Panc1 (cell line): ENCODE measurements around the gene CPNE4. TPM values are rescaled to one million over a fixed set of nuclear protein-coding genes. Genes with fewer than 3 reads are reported as not detected.
A peak's percentile ranks its signal among the peaks of the same experiment; 100 is the strongest.

Source experiments
- ATAC-seq: fragments of 200-7000 bp; cut with Tn5 transposase; 2 replicates; pipeline ENCODE4 v1.9.1; 2020; ENCODE audit warnings: mild to moderate bottlenecking, moderate library complexity
- BruUV-seq: library from RNA; stranded (reverse); fragments of 400-500 nt; replicated peaks from 2 replicates; lab custom pipeline; 2021; lab: Mats Ljungman, UMichigan
- CTCF ChIA-PET: fragments of 300-600 bp; sonication (Branson Sonifier 250); formaldehyde crosslinking; loops from one replicate; lab custom pipeline; 2022; ENCODE audit warnings: antibody characterized with exemption; lab: Charles Lee
- POLR2A ChIA-PET: fragments of 300-600 bp; sonication (Branson Sonifier 250); formaldehyde crosslinking; loops from one replicate; lab custom pipeline; 2022; ENCODE audit warnings: antibody characterized with exemption; lab: Charles Lee
- DNase-seq: peaks from one replicate; pipeline ENCODE4 v3.0.0-alpha.2; 2010; ENCODE audit warnings: low read depth, low spot score
- H3K27ac ChIP-seq: 2 replicates; pipeline ENCODE4 v1.5.1; 2011; ENCODE audit warnings: mild to moderate bottlenecking, low read length, inconsistent platforms
- H3K27me3 ChIP-seq: fragments of 200-500 bp; sonication (Bioruptor generic); 2 replicates; pipeline ENCODE4 v1.6.0; 2014; ENCODE audit warnings: low read length, inconsistent platforms; ENCODE audit not compliant: control insufficient read depth, insufficient read depth
- H3K36me3 ChIP-seq: fragments of 200-500 bp; sonication (Bioruptor generic); 2 replicates; pipeline ENCODE4 v1.5.1; 2014; ENCODE audit warnings: inconsistent platforms, mild to moderate bottlenecking, low read length, moderate library complexity; ENCODE audit not compliant: control insufficient read depth, insufficient read depth
- H3K4me1 ChIP-seq: 2 replicates; pipeline ENCODE4 v1.5.1; 2011; ENCODE audit warnings: inconsistent platforms, mild to moderate bottlenecking, low read length, moderate library complexity; ENCODE audit not compliant: control insufficient read depth, insufficient read depth
- H3K4me3 ChIP-seq, 2 experiments: 2 replicates each; pipeline ENCODE4 v1.5.1; 2011 to 2012; ENCODE audit warnings: low read depth in 2 of 2, low read length in 2 of 2, mild to moderate bottlenecking in 2 of 2, inconsistent platforms in 1 of 2, moderate library complexity in 1 of 2
- H3K9me3 ChIP-seq: fragments of 200-500 bp; sonication (Bioruptor generic); 2 replicates; pipeline ENCODE4 v1.5.1; 2014; ENCODE audit warnings: low read depth, mild to moderate bottlenecking, inconsistent platforms, low read length, moderate library complexity; ENCODE audit not compliant: control insufficient read depth, insufficient read depth
- CTCF ChIP-seq: fragments of 450-650 bp; IDR thresholded peaks from 2 replicates; pipeline ENCODE4 v1.5.1; 2017; ENCODE audit warnings: mild to moderate bottlenecking
- POLR2AphosphoS5 ChIP-seq: IDR thresholded peaks from 2 replicates; pipeline ENCODE4 v1.6.1; 2012; ENCODE audit warnings: mild to moderate bottlenecking, low read depth, low read length, moderate library complexity
- REST ChIP-seq, 2 experiments: IDR thresholded peaks; 2 replicates each; pipeline ENCODE4 v1.6.1; 2011 to 2012; ENCODE audit warnings: low read depth in 2 of 2, control low read depth in 1 of 2, low read length in 1 of 2, mild to moderate bottlenecking in 1 of 2, moderate library complexity in 1 of 2; ENCODE audit not compliant: insufficient read depth in 1 of 2
- SIN3A ChIP-seq: IDR thresholded peaks from 2 replicates; pipeline ENCODE4 v1.6.1; 2012; ENCODE audit warnings: low read depth, mild to moderate bottlenecking, low read length, moderate library complexity, borderline replicate concordance; ENCODE audit not compliant: insufficient read depth
- TCF7L2 ChIP-seq: IDR thresholded peaks from 2 replicates; pipeline ENCODE4 v1.6.1; 2011; ENCODE audit warnings: mild to moderate bottlenecking, low read depth, low read length, inconsistent platforms
- in situ Hi-C: cut with HindIII; loops from 2 replicates; pipeline ENCODE4 v1.10.0; 2016; ENCODE audit warnings: low sequenced_read_pairs, low pct_unique_long_range_greater_than_20kb
- intact Hi-C: fragments of 100-400 bp; cut with micrococcal nuclease; formaldehyde crosslinking; loops from one replicate; pipeline ENCODE4 v1.10.0; 2022; ENCODE audit not compliant: unreplicated experiment
- total RNA-seq: library from RNA; stranded (reverse); gene quantifications from one replicate; pipeline ENCODE4 v1.2.1, GENCODE V29; 2021; ENCODE audit not compliant: unreplicated experiment

The CPNE4 gene
- total RNA-seq, 1 experiment from 2014 or later = not detected

DNA sequence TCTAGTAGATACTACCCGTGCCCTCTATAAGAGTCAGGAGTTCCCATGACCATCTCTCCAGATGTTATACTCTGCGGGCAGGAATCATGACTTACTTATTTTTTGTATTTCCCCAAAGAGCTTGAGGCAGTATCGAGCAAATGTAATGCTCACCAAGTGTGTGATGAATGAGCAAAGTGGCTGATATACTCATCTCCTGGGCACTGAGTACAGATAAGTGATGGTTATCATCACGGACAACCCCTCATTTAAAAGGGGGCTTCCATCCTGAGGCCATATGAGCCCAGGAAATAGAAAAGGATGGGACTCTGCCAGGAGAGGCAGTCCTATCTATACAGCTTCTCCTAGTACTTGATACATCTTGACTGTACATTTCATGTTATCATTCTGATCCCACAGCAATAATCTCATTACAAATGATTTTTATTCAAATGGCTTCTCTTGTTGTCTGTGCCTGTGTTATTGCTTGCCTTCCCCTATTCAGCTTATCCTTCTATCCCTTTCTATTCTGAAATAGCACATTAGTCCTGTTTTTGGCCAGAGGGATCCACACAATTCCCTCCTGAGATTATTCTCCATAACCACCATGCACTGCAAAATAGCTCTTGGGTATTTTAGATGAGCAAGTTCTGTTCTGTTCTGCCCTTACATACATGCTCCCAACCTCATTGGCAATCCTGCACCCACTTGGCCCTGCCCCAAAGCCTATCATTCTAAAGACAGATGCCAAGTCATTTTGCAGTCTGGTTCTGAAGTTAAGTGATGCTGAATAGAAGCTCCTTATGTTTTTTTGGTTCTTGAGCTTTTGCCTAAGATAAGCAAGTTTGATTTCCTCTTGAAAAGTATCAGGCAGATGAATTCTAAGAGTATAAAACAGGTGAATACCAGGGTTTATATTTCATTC, 484.0 kb downstream of the CPNE4 start:
- BruUV-seq = no TSS peak
- no peak overlapping the region for H3K27ac ChIP-seq
- in situ Hi-C loops (no loop called here), intact Hi-C loops (no loop called here)
- H3K4me1 ChIP-seq = no peaks in the 10 kb centered on the region
- no peaks in the 10 kb centered on the region for H3K9me3 ChIP-seq
- H3K4me3 ChIP-seq = no peak overlapping the region
- no peak for TF ChIP-seq POLR2AphosphoS5
- no peak for TF ChIP-seq SIN3A
- TF ChIP-seq REST (IDR thresholded peaks at IDR 0.05; ENCODE audit: insufficient read depth in 1 of 2, low read depth in 2 of 2, low read length in 1 of 2) = no peak
- TF ChIP-seq CTCF = no peak
- no peak for TF ChIP-seq TCF7L2
- POLR2A ChIA-PET = no interaction called here
- CTCF ChIA-PET = no interaction called here
- peaks cover 6% of the 10 kb centered on the region; the same call in 1 of the 2 replicates for H3K27me3 ChIP-seq
- ATAC-seq (no peak), DNase-seq (no peak)
- H3K36me3 ChIP-seq = no peaks in the 10 kb centered on the region

DNA sequence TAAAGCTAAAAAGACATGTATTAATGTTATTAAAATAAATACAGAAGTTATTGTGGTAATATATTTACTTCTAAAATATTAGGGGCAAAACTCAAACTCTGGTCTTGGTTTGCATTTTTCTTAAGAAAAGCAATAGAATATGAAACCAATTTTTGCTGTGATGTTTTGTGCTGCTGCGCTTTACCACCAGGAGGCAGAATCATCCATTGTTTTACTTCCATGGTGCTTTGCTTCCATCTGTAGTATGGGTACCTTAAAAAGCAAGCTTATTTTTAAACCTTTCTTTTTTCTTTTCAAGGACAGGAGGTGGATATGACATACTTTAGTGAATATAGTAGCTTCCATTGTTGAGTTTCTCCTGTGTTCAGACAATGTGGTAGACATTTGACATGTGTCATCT, 485.5 kb downstream of the CPNE4 start:
- BruUV-seq = no TSS peak
- no peak for ATAC-seq
- POLR2A ChIA-PET = no interaction called here
- H3K27ac ChIP-seq = no peak overlapping the region
- TF ChIP-seq CTCF (peak; percentile 40; the same call in 1 of the 2 replicates), REST (IDR thresholded peaks at IDR 0.05; ENCODE audit: insufficient read depth in 1 of 2, low read depth in 2 of 2, low read length in 1 of 2) (no peak)
- intact Hi-C loops (no loop called here), in situ Hi-C loops (no loop called here)
- H3K27me3 ChIP-seq = peaks cover 6% of the 10 kb centered on the region; the same call in 1 of the 2 replicates
- peak; percentile 5 for DNase-seq
- CTCF ChIA-PET = no interaction called here
- no peaks in the 10 kb centered on the region for H3K9me3 ChIP-seq
- no peaks in the 10 kb centered on the region for H3K36me3 ChIP-seq
- no peak overlapping the region for H3K4me3 ChIP-seq
- H3K4me1 ChIP-seq = no peaks in the 10 kb centered on the region
